Panc1 (cell line): ENCODE results near the gene MYO1E. TPM values are rescaled to one million over a fixed set of nuclear protein-coding genes. Genes with fewer than 3 reads are reported as not detected.
A peak's percentile ranks its signal among the peaks of the same experiment; 100 is the strongest.

Source experiments
- ATAC-seq: fragments of 200-7000 bp; cut with Tn5 transposase; 2 replicates; pipeline ENCODE4 v1.9.1; 2020; ENCODE audit warnings: mild to moderate bottlenecking, moderate library complexity
- BruUV-seq: library from RNA; stranded (reverse); fragments of 400-500 nt; replicated peaks from 2 replicates; lab custom pipeline; 2021; lab: Mats Ljungman, UMichigan
- CTCF ChIA-PET: fragments of 300-600 bp; sonication (Branson Sonifier 250); formaldehyde crosslinking; loops from one replicate; lab custom pipeline; 2022; ENCODE audit warnings: antibody characterized with exemption; lab: Charles Lee
- POLR2A ChIA-PET: fragments of 300-600 bp; sonication (Branson Sonifier 250); formaldehyde crosslinking; loops from one replicate; lab custom pipeline; 2022; ENCODE audit warnings: antibody characterized with exemption; lab: Charles Lee
- DNase-seq: peaks from one replicate; pipeline ENCODE4 v3.0.0-alpha.2; 2010; ENCODE audit warnings: low read depth, low spot score
- H3K27ac ChIP-seq: 2 replicates; pipeline ENCODE4 v1.5.1; 2011; ENCODE audit warnings: mild to moderate bottlenecking, low read length, inconsistent platforms
- H3K27me3 ChIP-seq: fragments of 200-500 bp; sonication (Bioruptor generic); 2 replicates; pipeline ENCODE4 v1.6.0; 2014; ENCODE audit warnings: low read length, inconsistent platforms; ENCODE audit not compliant: control insufficient read depth, insufficient read depth
- H3K36me3 ChIP-seq: fragments of 200-500 bp; sonication (Bioruptor generic); 2 replicates; pipeline ENCODE4 v1.5.1; 2014; ENCODE audit warnings: inconsistent platforms, mild to moderate bottlenecking, low read length, moderate library complexity; ENCODE audit not compliant: control insufficient read depth, insufficient read depth
- H3K4me1 ChIP-seq: 2 replicates; pipeline ENCODE4 v1.5.1; 2011; ENCODE audit warnings: inconsistent platforms, mild to moderate bottlenecking, low read length, moderate library complexity; ENCODE audit not compliant: control insufficient read depth, insufficient read depth
- H3K4me3 ChIP-seq, 2 experiments: 2 replicates each; pipeline ENCODE4 v1.5.1; 2011 to 2012; ENCODE audit warnings: low read depth in 2 of 2, low read length in 2 of 2, mild to moderate bottlenecking in 2 of 2, inconsistent platforms in 1 of 2, moderate library complexity in 1 of 2
- H3K9me3 ChIP-seq: fragments of 200-500 bp; sonication (Bioruptor generic); 2 replicates; pipeline ENCODE4 v1.5.1; 2014; ENCODE audit warnings: low read depth, mild to moderate bottlenecking, inconsistent platforms, low read length, moderate library complexity; ENCODE audit not compliant: control insufficient read depth, insufficient read depth
- CTCF ChIP-seq: fragments of 450-650 bp; IDR thresholded peaks from 2 replicates; pipeline ENCODE4 v1.5.1; 2017; ENCODE audit warnings: mild to moderate bottlenecking
- SIN3A ChIP-seq: IDR thresholded peaks from 2 replicates; pipeline ENCODE4 v1.6.1; 2012; ENCODE audit warnings: low read depth, mild to moderate bottlenecking, low read length, moderate library complexity, borderline replicate concordance; ENCODE audit not compliant: insufficient read depth
- TCF7L2 ChIP-seq: IDR thresholded peaks from 2 replicates; pipeline ENCODE4 v1.6.1; 2011; ENCODE audit warnings: mild to moderate bottlenecking, low read depth, low read length, inconsistent platforms
- in situ Hi-C: cut with HindIII; loops from 2 replicates; pipeline ENCODE4 v1.10.0; 2016; ENCODE audit warnings: low sequenced_read_pairs, low pct_unique_long_range_greater_than_20kb
- intact Hi-C: fragments of 100-400 bp; cut with micrococcal nuclease; formaldehyde crosslinking; loops from one replicate; pipeline ENCODE4 v1.10.0; 2022; ENCODE audit not compliant: unreplicated experiment
- total RNA-seq: library from RNA; stranded (reverse); gene quantifications from one replicate; pipeline ENCODE4 v1.2.1, GENCODE V29; 2021; ENCODE audit not compliant: unreplicated experiment
- TF ChIP-seq, protein P1 (sequence below), 2 experiments: IDR thresholded peaks; 2 replicates each; pipeline ENCODE4 v1.6.1; 2011 to 2012; ENCODE audit warnings: low read depth in 2 of 2, control low read depth in 1 of 2, low read length in 1 of 2, mild to moderate bottlenecking in 1 of 2, moderate library complexity in 1 of 2; ENCODE audit not compliant: insufficient read depth in 1 of 2

Gene MYO1E
- total RNA-seq, 1 experiment from 2014 or later = 161 TPM

DNA sequence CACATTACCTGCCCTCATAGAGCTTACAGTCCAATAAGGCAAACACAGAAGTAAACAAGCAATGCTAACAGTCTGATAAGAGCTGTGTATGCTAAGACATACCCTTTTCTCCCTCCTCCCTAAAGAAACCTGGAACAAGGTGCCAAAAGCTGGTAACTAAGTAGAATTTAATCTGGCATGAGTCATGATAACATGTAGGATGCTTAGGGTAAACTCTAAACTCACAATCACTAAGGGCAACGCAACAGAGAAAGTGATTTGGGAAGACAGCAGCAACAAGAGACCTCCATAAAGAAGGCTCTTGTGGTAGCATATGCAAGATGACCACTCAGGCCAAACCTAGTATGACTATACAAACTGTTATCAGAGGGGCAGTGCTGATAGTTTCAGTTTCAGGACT lies 55.5 kb downstream of the MYO1E start:
- no TSS peak for BruUV-seq
- H3K4me1 ChIP-seq = peaks cover 48% of the 10 kb centered on the region
- H3K36me3 ChIP-seq = no peaks in the 10 kb centered on the region
- POLR2A ChIA-PET = no interaction called here
- intact Hi-C loops (no loop called here), in situ Hi-C loops (no loop called here)
- CTCF ChIA-PET = no interaction called here
- no peaks in the 10 kb centered on the region for H3K9me3 ChIP-seq
- DNase-seq (no peak), ATAC-seq (no peak; the same call in 1 of the 2 replicates)
- TF ChIP-seq, protein P1, sequence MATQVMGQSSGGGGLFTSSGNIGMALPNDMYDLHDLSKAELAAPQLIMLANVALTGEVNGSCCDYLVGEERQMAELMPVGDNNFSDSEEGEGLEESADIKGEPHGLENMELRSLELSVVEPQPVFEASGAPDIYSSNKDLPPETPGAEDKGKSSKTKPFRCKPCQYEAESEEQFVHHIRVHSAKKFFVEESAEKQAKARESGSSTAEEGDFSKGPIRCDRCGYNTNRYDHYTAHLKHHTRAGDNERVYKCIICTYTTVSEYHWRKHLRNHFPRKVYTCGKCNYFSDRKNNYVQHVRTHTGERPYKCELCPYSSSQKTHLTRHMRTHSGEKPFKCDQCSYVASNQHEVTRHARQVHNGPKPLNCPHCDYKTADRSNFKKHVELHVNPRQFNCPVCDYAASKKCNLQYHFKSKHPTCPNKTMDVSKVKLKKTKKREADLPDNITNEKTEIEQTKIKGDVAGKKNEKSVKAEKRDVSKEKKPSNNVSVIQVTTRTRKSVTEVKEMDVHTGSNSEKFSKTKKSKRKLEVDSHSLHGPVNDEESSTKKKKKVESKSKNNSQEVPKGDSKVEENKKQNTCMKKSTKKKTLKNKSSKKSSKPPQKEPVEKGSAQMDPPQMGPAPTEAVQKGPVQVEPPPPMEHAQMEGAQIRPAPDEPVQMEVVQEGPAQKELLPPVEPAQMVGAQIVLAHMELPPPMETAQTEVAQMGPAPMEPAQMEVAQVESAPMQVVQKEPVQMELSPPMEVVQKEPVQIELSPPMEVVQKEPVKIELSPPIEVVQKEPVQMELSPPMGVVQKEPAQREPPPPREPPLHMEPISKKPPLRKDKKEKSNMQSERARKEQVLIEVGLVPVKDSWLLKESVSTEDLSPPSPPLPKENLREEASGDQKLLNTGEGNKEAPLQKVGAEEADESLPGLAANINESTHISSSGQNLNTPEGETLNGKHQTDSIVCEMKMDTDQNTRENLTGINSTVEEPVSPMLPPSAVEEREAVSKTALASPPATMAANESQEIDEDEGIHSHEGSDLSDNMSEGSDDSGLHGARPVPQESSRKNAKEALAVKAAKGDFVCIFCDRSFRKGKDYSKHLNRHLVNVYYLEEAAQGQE (IDR thresholded peaks at IDR 0.05; ENCODE audit: insufficient read depth in 1 of 2, low read depth in 2 of 2, low read length in 1 of 2) = no peak
- no peak for TF ChIP-seq SIN3A
- no peaks in the 10 kb centered on the region for H3K27me3 ChIP-seq
- H3K4me3 ChIP-seq = no peak overlapping the region
- peak overlapping the region; percentile 66; the same call in 1 of the 2 replicates for H3K27ac ChIP-seq

DNA sequence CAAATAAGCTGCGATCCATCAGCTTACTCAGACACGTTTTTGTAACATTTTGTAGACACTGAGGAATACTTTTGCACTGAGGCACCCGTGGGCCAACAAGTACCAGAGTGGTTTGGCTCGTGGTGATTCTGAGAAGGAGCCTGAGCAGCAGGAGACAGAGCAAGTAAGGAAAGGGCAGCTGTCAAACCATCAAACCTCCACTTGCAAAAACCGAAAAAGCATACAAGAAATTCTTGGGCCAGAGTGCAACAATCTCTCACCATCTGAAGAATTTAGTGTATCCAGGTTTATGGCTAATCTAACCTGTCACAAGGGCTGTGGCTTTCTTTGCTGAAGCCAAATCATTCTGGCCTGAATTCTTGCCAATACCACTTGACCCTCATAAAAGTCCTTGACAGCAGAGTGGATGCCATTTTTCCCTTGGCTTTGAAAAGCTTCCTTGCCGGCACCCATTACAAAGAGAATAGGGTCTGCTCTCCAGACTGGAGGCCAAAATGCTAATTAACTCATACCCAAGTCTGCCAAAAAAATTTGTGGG lies 56.7 kb downstream of the MYO1E start:
- POLR2A ChIA-PET = interaction anchor here (0.5 to 0.6 kb wide), 2 partner anchors 196 to 208 kb away, joined by 3 to 8 read pairs; no protein-coding TSS in a partner anchor

More for the DNA sequence above, 56.7 kb downstream of the MYO1E start:
- Histone ChIP-seq H3K4me1 (peaks cover 51% of the 10 kb centered on the region), H3K27me3 (no peaks in the 10 kb centered on the region), H3K4me3 (no peak overlapping the region), H3K36me3 (no peaks in the 10 kb centered on the region), H3K9me3 (no peaks in the 10 kb centered on the region), H3K27ac (peak overlapping the region; percentile 79)
- no TSS peak for BruUV-seq
- DNase-seq = no peak
- intact Hi-C loops (no loop called here), in situ Hi-C loops (no loop called here)
- no peak for TF ChIP-seq SIN3A
- no peak for TF ChIP-seq CTCF
- peak; percentile 91 for TF ChIP-seq TCF7L2
- ATAC-seq = peak; percentile 45; the same call in 1 of the 2 replicates
- CTCF ChIA-PET = interaction anchor here (0.7 kb wide), 1 partner anchor 20 kb away, joined by 5 read pairs; no protein-coding TSS in a partner anchor
